Left kidney (tissue), 2 donors: ENCODE results near the gene CNPY2. TPM values are rescaled to one million over a fixed set of nuclear protein-coding genes. Genes with fewer than 3 reads are reported as not detected.
A peak's percentile ranks its signal among the peaks of the same experiment; 100 is the strongest.
"Not testable (repeated sequence)": the region's sequence is repeated elsewhere in the genome, so short reads cannot be mapped to it uniquely, and the experiment has no call there.

Experiments
- DNase-seq: peaks from one replicate; pipeline ENCODE4 v3.0.0-alpha.2; 2013
- polyA plus RNA-seq: library from polyadenylated mRNA; unstranded; fragments of 120-200 nt; gene quantifications from one replicate; pipeline ENCODE4 v1.2.1, GENCODE V29; 2013; ENCODE audit not compliant: insufficient read length

CNPY2 gene
- polyA plus RNA-seq, 1 donor, result 157 TPM

- no peak for DNase-seq
Measured at GRCh38 chr12:56336361-56337167, 20.8 kb upstream of the CNPY2 start.

- not testable (repeated sequence) for DNase-seq
Measured at GRCh38 chr12:56335527-56335926, 19.7 kb upstream of the CNPY2 start.

GRCh38 chr12:56334490-56334793 is 18.7 kb upstream of the CNPY2 start:
- DNase-seq, result no peak

GRCh38 chr12:56333679-56334489 is 18.1 kb upstream of the CNPY2 start, which contains the start of gene PAN2:
Gene PAN2 (minus strand): TSS chr12:56334000. CDS start chr12:56333094, 906 bp downstream.
- peak; percentile 98 for DNase-seq

DNA sequence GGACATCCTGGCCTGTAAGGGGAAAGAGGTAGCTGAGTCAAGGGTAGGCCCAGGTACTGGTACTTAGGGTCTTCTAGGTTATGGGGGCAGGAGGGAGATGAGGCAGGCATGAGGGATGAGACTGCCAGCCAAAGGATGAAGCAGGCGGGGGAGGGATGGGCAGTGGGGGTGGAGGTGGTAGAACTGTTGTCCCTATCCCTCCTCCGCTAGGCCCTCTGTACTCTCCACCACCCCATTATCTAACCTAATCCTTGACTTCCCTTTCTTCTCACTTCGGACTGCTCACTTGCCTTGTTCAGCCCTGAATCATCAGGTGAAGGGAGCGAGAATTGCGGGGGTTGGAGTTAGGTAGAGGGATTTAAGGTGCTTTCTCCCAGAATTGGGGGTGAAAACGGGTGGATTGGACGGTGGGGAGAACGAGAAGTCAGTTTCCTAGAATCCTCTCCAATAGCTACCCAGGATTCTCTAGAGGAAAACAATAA is 17.4 kb upstream of the CNPY2 start:
- DNase-seq, result no peak

DNA sequence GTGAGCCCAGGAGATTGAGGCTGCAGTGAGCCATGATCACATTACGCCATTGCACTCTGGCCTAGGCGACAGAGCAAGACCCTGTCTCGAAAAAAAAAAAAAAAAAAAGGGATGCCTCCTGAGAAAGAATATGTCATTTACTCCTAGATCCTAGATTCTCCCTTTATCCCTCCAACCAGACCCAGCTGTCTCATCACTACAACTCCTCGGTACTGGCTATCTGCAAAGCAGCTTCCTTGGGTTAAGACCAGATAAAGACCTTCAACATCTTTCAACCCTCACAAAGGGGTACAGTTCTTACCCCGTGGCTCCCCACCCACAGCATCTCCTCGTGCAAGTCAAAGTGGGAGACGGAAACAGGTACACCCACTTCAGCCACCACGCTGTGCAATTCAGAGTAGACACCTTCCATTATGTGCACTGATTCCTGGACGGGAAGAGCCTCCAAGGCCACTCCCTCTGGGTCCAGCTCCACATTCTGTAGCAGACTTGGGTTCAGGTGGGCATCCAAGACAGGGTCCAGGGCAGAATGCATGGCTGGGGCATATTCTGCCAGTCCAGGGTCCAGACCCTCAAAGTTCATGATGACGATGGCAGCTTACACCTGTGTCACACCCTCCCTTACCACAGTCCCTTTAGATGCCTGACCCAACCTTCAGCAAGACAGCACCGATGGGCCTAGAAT is 16.9 kb upstream of the CNPY2 start:
- no peak for DNase-seq

- no peak for DNase-seq
Measured at GRCh38 chr12:56330936-56331490, 15.2 kb upstream of the CNPY2 start.

DNA sequence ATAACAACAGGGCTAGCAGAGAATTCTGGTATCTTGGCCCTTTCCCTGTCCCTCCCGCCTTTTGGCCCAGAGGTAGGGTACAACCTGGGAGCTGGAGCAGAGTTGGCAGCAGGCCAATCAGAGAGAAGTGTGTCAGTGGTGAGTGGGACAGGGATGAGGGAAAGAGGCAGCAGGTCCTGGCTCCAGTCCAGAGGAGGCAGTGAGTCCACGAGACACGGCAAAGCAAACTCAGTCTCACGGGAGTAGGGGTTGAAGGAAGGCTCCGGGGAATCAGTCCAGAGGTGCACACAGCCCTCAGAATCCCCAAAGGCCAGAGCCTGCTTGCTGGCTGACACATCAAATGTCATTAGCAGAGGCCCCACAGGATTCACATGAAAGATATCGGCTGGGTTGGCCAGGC is 10.7 kb upstream of the CNPY2 start:
- no peak for DNase-seq

- no peak for DNase-seq
Measured at GRCh38 chr12:56326126-56326525, 10.3 kb upstream of the CNPY2 start.

- no peak for DNase-seq
Measured at GRCh38 chr12:56324206-56324605, 8.4 kb upstream of the CNPY2 start.

GRCh38 chr12:56321610-56322009 is 5.8 kb upstream of the CNPY2 start:
- DNase-seq, result not testable (repeated sequence)

DNA sequence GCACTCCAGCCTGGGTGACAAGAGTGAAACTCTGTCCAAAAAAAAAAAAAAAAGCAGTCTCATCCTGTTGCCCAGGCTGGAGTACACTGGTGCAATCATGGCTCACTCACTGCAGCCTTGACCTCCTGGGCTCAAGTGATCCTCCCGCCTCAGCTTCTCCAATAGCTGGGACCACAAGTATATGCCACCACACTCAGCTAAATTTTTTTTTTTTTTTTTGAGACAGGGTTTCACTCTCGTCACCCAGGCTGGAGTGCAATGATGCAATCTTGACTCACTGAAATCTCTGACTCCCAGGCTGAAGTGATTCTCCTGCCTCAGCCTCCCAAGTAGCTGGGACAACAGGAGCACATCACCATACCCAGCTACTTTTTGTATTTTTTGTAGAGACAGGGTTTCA is 5.2 kb upstream of the CNPY2 start:
- no peak for DNase-seq

DNA sequence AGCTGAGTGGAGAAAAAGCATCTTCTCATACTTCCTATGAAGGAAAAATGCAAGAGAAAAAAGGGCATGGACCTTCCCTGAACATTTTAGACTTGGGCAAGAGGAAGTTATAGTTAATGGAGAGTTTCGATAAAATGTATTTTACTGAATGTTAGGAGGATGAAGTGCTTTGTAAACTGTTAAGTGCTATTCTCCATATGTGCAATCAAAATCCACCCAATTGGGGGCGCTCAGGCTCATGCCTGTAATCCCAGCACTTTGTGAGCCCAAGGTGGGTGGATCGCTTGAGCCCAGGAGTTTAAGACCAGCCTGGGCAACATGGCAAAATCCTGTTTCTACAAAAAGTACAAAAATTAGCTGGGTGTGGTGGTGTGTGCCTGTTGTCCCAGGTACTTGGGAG is 1.9 kb upstream of the CNPY2 start:
- no peak for DNase-seq

- no peak for DNase-seq
Measured at GRCh38 chr12:56315249-56315621, 553 bp downstream of the CNPY2 start.

DNA sequence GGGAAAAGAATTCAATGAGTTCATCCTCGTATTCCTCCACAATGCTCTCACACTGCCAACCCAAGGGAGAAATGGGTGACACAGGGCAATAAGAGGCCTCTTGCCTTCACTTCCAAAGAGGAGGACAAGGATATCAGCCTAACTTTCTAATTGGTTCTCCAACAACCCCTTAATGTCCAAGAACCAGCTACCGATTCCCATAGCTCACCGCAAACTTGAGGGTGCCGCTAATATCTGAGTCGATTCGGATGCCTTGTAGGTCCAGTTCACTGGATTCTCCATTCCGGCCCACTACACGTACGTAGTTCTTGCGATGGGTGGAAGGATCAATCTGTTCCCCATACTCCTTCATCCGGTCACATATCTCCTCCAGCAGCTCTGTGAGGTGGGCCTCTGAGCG is 4.8 kb downstream of the CNPY2 start:
- DNase-seq, result no peak

DNA sequence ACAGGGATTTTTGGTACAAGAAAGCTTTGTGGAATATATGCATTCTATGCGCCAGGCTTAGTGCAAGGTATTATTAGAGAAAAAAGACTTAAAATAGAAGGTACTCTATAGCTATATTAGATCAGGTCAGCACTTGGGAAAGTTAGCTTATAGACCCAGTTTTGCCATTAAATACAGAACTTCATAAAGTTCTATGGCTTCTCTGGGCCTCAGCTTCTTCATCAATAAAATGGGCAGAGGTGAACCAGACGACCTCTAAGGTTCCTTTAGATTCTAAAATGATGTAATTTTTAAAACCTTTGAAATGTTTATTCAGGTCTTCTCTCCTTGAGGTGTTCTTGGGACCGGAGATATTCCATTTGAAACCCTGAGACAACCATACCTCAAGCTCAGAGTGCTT is 7.1 kb downstream of the CNPY2 start:
- no peak for DNase-seq

DNA sequence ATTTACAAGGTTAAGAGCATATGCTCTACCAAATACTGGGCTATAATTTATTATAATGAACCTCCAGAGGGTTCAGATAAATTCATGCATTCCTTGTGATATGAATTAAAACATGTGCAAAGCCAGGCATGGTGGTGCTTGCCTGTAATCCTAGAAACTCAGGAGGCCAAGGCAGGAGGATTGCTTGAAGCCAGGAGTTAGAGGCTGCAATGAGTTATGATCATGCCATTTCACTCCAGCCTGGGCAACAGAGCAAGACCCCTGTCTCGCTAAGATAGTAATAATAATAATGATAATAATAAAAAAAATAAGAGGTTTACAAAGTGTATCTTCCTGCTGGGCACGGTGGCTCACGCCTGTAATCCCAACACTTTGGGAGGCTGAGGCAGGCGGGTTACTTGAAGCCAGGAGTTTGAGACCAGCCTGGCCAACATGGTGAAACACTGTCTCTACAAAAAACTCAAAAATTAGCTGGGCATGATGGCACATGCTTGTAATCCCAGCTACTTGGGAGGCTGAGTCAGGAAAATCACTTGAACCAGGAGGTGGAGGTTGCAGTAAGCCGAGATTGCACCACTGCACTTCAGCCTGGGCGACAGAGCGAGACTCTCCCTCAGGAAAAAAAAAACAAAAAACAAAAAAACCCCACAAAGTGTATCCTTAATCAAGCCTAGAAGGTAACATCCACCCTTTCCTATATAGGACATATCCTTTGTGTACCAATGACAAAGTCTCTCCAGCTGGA is 8.4 kb downstream of the CNPY2 start:
- no peak for DNase-seq

GRCh38 chr12:56304872-56305590 is 10.8 kb downstream of the CNPY2 start:
- no peak for DNase-seq

- no peak for DNase-seq
Measured at GRCh38 chr12:56304276-56304675, 11.5 kb downstream of the CNPY2 start.

- no peak for DNase-seq
Measured at GRCh38 chr12:56300644-56301464, 14.9 kb downstream of the CNPY2 start.
